ENCODE results near the gene UBE2E2. TPM values are rescaled to one million over a fixed set of nuclear protein-coding genes. Genes with fewer than 3 reads are reported as not detected.

The UBE2E2 gene
- total RNA-seq, 4 donors from 2014 or later, result 3.1 to 58.5 (median 25.0) TPM

GRCh38 chr3:23258110-23258509 lies 55.0 kb downstream of the UBE2E2 start:
- Histone ChIP-seq H3K36me3 (no peaks in the 10 kb centered on the region), H3K9me3 (no peaks in the 10 kb centered on the region), H3K4me1 (no peaks in the 10 kb centered on the region), H3K27ac (no peak overlapping the region), H3K4me3 (no peak overlapping the region), H3K27me3 (no peaks in the 10 kb centered on the region)
- TF ChIP-seq POLR2A (IDR thresholded peaks at IDR 0.05) (no peak), CTCF (IDR thresholded peaks at IDR 0.05) (no peak)
- intact Hi-C loops (cut with DNase I; ENCODE audit: low total_unique reads), result no loop called here
- DNase-seq, result no peak

DNA sequence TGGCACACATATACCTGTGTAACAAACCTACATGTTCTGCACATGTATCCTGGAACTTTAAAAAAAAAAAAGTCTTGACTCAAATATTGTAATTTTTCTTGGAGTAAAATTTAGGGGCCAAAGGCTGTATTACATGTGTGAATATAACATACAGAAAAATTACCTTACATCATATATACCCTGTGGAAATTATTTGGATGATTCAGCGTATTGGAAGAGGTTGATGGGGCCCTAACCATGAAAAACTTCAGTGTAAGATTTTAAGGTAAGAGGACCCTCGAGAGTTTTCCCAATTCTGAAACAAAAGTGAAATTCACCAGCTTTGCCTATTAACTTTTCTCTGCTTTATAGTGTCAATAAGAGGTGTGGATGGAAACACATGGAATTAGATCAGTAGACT lies 56.4 kb downstream of the UBE2E2 start:
- H3K27ac ChIP-seq, result no peak overlapping the region

GRCh38 chr3:23262766-23263165 lies 59.6 kb downstream of the UBE2E2 start:
- Histone ChIP-seq H3K36me3 (no peaks in the 10 kb centered on the region), H3K27me3 (no peaks in the 10 kb centered on the region), H3K9me3 (no peaks in the 10 kb centered on the region), H3K4me1 (no peaks in the 10 kb centered on the region), H3K4me3 (no peak overlapping the region), H3K27ac (no peak overlapping the region)
- DNase-seq, result no peak
- TF ChIP-seq POLR2A (IDR thresholded peaks at IDR 0.05), result no peak
- no peak for TF ChIP-seq CTCF (IDR thresholded peaks at IDR 0.05)
- intact Hi-C loops (cut with DNase I; ENCODE audit: low total_unique reads), result no loop called here

More for the DNA sequence above, 56.4 kb downstream of the UBE2E2 start:
- Histone ChIP-seq H3K9me3 (no peaks in the 10 kb centered on the region), H3K36me3 (no peaks in the 10 kb centered on the region), H3K4me3 (no peak overlapping the region), H3K27me3 (no peaks in the 10 kb centered on the region), H3K4me1 (no peaks in the 10 kb centered on the region)
- no peak for DNase-seq
- TF ChIP-seq CTCF (IDR thresholded peaks at IDR 0.05) (no peak), POLR2A (IDR thresholded peaks at IDR 0.05) (no peak)
- intact Hi-C loops (cut with DNase I; ENCODE audit: low total_unique reads), result no loop called here

- no peaks in the 10 kb centered on the region for H3K36me3 ChIP-seq
- no peak overlapping the region for H3K4me3 ChIP-seq
- H3K9me3 ChIP-seq, result no peaks in the 10 kb centered on the region
- H3K27ac ChIP-seq, result no peak overlapping the region
- intact Hi-C loops (cut with DNase I; ENCODE audit: low total_unique reads), result no loop called here
- H3K4me1 ChIP-seq, result no peaks in the 10 kb centered on the region
- no peaks in the 10 kb centered on the region for H3K27me3 ChIP-seq
- DNase-seq, result no peak
- TF ChIP-seq POLR2A (IDR thresholded peaks at IDR 0.05), result no peak
- no peak for TF ChIP-seq CTCF (IDR thresholded peaks at IDR 0.05)
These were observed 60.7 kb downstream of the UBE2E2 start for GRCh38 chr3:23263796-23264195.

DNA sequence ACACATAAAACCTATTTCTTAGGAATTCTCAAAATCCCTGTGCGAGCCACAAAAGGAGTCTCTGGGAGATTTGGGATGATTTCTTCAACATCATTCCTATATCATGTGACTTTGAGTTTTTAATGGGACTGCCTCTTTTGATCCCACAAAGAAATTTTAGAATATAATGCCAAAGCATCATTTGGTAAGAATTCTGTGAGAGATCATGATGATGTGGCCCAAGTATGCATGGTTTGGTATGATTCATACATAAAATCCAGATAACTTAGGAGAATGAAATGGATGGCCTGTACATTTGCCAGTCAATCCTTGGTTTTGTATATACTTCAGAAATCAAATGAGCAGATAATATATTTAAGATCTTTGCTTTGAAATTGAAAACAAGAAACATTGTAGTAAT lies 61.3 kb downstream of the UBE2E2 start:
- Histone ChIP-seq H3K4me3 (no peak overlapping the region), H3K27ac (no peak overlapping the region), H3K4me1 (no peaks in the 10 kb centered on the region), H3K36me3 (no peaks in the 10 kb centered on the region), H3K9me3 (no peaks in the 10 kb centered on the region), H3K27me3 (no peaks in the 10 kb centered on the region)
- TF ChIP-seq CTCF (IDR thresholded peaks at IDR 0.05) (no peak), POLR2A (IDR thresholded peaks at IDR 0.05) (no peak)
- intact Hi-C loops (cut with DNase I; ENCODE audit: low total_unique reads), result no loop called here
- DNase-seq, result no peak
